ENCODE results near the gene HPGDS. TPM values are rescaled to one million over a fixed set of nuclear protein-coding genes. Genes with fewer than 3 reads are reported as not detected.

HPGDS gene
- total RNA-seq, 2 donors from 2014 or later, result not detected

- no peak overlapping the region for H3K9ac ChIP-seq (ENCODE audit: extremely low read depth, low read length, poor library complexity, severe bottlenecking)
- Mint-ChIP-seq H3K27ac (no peak overlapping the region), H3K4me1 (peaks cover 9% of the 10 kb centered on the region), H3K4me3 (no peak overlapping the region), H3K9me3 (no peaks in the 10 kb centered on the region), H3K36me3 (ENCODE audit: low read depth) (no peaks in the 10 kb centered on the region), H3K27me3 (ENCODE audit: insufficient read depth) (no peaks in the 10 kb centered on the region)
- no peak for TF ChIP-seq CTCF (conservative IDR thresholded peaks at IDR 0.05)
- no peaks in the 10 kb centered on the region for H3K4me1 ChIP-seq (ENCODE audit: control insufficient read depth, insufficient read depth, low read length)
- no peak for DNase-seq
- H3K9me3 ChIP-seq (ENCODE audit: control insufficient read depth, low read length), result no peaks in the 10 kb centered on the region
- no peaks in the 10 kb centered on the region for H3K36me3 ChIP-seq (ENCODE audit: control insufficient read depth, insufficient read depth, low read length)
- H3K4me3 ChIP-seq (ENCODE audit: low read length), result no peak overlapping the region
- no peak overlapping the region for H3K27ac ChIP-seq (ENCODE audit: low read depth, low read length)
- 88 to 100% methylated on average over 4 to 6 of the region's 6 CpGs for WGBS, 2 experiments (ENCODE audit: insufficient coverage in 1 of 2, insufficient read length in 1 of 2)
- no peaks in the 10 kb centered on the region for H3K27me3 ChIP-seq (ENCODE audit: control insufficient read depth, insufficient read depth, low read length, poor library complexity, severe bottlenecking)
These were observed 11.8 kb upstream of the HPGDS start for GRCh38 chr4:94354474-94354896.

- H3K27me3 ChIP-seq (ENCODE audit: control insufficient read depth, insufficient read depth, low read length, poor library complexity, severe bottlenecking), result no peaks in the 10 kb centered on the region
- no peak for TF ChIP-seq CTCF (conservative IDR thresholded peaks at IDR 0.05)
- Mint-ChIP-seq H3K4me3 (no peak overlapping the region), H3K27me3 (ENCODE audit: insufficient read depth) (no peaks in the 10 kb centered on the region), H3K4me1 (peaks cover 9% of the 10 kb centered on the region), H3K36me3 (ENCODE audit: low read depth) (no peaks in the 10 kb centered on the region), H3K27ac (no peak overlapping the region), H3K9me3 (no peaks in the 10 kb centered on the region)
- H3K36me3 ChIP-seq (ENCODE audit: control insufficient read depth, insufficient read depth, low read length), result no peaks in the 10 kb centered on the region
- H3K9me3 ChIP-seq (ENCODE audit: control insufficient read depth, low read length), result no peaks in the 10 kb centered on the region
- no peak overlapping the region for H3K4me3 ChIP-seq (ENCODE audit: low read length)
- no peak overlapping the region for H3K27ac ChIP-seq (ENCODE audit: low read depth, low read length)
- no peak for DNase-seq
- H3K9ac ChIP-seq (ENCODE audit: extremely low read depth, low read length, poor library complexity, severe bottlenecking), result no peak overlapping the region
- WGBS, 2 experiments (ENCODE audit: insufficient coverage in 1 of 2, insufficient read length in 1 of 2), result 90 to 94% methylated on average over 2 of the region's 2 CpGs
- no peaks in the 10 kb centered on the region for H3K4me1 ChIP-seq (ENCODE audit: control insufficient read depth, insufficient read depth, low read length)
These were observed 10.4 kb upstream of the HPGDS start for GRCh38 chr4:94352996-94353395.

- H3K36me3 ChIP-seq (ENCODE audit: control insufficient read depth, insufficient read depth, low read length), result no peaks in the 10 kb centered on the region
- H3K4me1 ChIP-seq (ENCODE audit: control insufficient read depth, insufficient read depth, low read length), result peaks cover under 1% of the 10 kb centered on the region
- DNase-seq, result no peak
- no peak overlapping the region for H3K27ac Mint-ChIP-seq
- no peak for TF ChIP-seq CTCF (conservative IDR thresholded peaks at IDR 0.05)
- 90 to 97% methylated on average over 2 to 4 of the region's 4 CpGs for WGBS, 2 experiments (ENCODE audit: insufficient coverage in 1 of 2, insufficient read length in 1 of 2)
- no peaks in the 10 kb centered on the region for H3K27me3 ChIP-seq (ENCODE audit: control insufficient read depth, insufficient read depth, low read length, poor library complexity, severe bottlenecking)
- H3K27me3 Mint-ChIP-seq (ENCODE audit: insufficient read depth), result no peaks in the 10 kb centered on the region
- no peak overlapping the region for H3K4me3 Mint-ChIP-seq
- H3K4me1 Mint-ChIP-seq, result peaks cover 9% of the 10 kb centered on the region
- H3K27ac ChIP-seq (ENCODE audit: low read depth, low read length), result no peak overlapping the region
- no peak overlapping the region for H3K9ac ChIP-seq (ENCODE audit: extremely low read depth, low read length, poor library complexity, severe bottlenecking)
- H3K9me3 Mint-ChIP-seq, result no peaks in the 10 kb centered on the region
- no peak overlapping the region for H3K4me3 ChIP-seq (ENCODE audit: low read length)
- no peaks in the 10 kb centered on the region for H3K9me3 ChIP-seq (ENCODE audit: control insufficient read depth, low read length)
- H3K36me3 Mint-ChIP-seq (ENCODE audit: low read depth), result no peaks in the 10 kb centered on the region
These were observed 9.5 kb upstream of the HPGDS start for GRCh38 chr4:94352163-94352562.

Measured in endodermal cell (in vitro differentiated cells).